ENCODE data around the gene EOLA2.

- TF ChIP-seq ZNF263 (CRISPR knock-in tag; IDR thresholded peaks at IDR 0.05; ENCODE audit: low read depth) (no peak), FOXP4 (CRISPR knock-in tag; IDR thresholded peaks at IDR 0.05) (no peak), GABPB1 (CRISPR knock-in tag; IDR thresholded peaks at IDR 0.05) (no peak), NR3C1 (CRISPR knock-in tag; conservative IDR thresholded peaks at IDR 0.05; ENCODE audit: low read depth) (no peak), HMGXB4 (CRISPR knock-in tag; IDR thresholded peaks at IDR 0.05) (no peak), SMAD4 (CRISPR knock-in tag; IDR thresholded peaks at IDR 0.05) (no peak), FOXJ3 (CRISPR knock-in tag; IDR thresholded peaks at IDR 0.05; ENCODE audit: borderline replicate concordance) (no peak)
- TF ChIP-seq, protein P1, sequence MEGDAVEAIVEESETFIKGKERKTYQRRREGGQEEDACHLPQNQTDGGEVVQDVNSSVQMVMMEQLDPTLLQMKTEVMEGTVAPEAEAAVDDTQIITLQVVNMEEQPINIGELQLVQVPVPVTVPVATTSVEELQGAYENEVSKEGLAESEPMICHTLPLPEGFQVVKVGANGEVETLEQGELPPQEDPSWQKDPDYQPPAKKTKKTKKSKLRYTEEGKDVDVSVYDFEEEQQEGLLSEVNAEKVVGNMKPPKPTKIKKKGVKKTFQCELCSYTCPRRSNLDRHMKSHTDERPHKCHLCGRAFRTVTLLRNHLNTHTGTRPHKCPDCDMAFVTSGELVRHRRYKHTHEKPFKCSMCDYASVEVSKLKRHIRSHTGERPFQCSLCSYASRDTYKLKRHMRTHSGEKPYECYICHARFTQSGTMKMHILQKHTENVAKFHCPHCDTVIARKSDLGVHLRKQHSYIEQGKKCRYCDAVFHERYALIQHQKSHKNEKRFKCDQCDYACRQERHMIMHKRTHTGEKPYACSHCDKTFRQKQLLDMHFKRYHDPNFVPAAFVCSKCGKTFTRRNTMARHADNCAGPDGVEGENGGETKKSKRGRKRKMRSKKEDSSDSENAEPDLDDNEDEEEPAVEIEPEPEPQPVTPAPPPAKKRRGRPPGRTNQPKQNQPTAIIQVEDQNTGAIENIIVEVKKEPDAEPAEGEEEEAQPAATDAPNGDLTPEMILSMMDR (IDR thresholded peaks at IDR 0.05), result no peak
Measured at GRCh38 chrX:149987613-149988012, 49.3 kb upstream of the EOLA2 start.

Measured in WTC11 (cell line).